Breast epithelium (tissue), 4 donors: ENCODE results near the gene TMEM255B. TPM values are rescaled to one million over a fixed set of nuclear protein-coding genes. Genes with fewer than 3 reads are reported as not detected.
"Not testable (repeated sequence)": the region's sequence is repeated elsewhere in the genome, so short reads cannot be mapped to it uniquely, and the experiment has no call there.

Experiments
- DNase-seq, 2 donors: peaks; one replicate each; pipeline ENCODE4 v3.0.0-alpha.2; 2019; ENCODE audit warnings: low spot score in 2 of 2
- H3K27ac ChIP-seq, 2 donors: fragments of 200-600 bp; sonication (generic) in 1 of 2; one replicate each; pipeline ENCODE4 v1.5.1; 2016 to 2019; ENCODE audit warnings: mild to moderate bottlenecking in 1 of 2
- H3K27me3 ChIP-seq, 2 donors: fragments of 200-600 bp; sonication (generic) in 1 of 2; one replicate each; pipeline versions ENCODE4 v1.5.1 to v1.6.0; 2017 to 2019; ENCODE audit warnings: control low read depth in 1 of 2, mild to moderate bottlenecking in 1 of 2
- H3K36me3 ChIP-seq: fragments of 200-600 bp; one replicate; pipeline ENCODE4 v1.5.1; 2019
- H3K4me1 ChIP-seq, 2 donors: fragments of 200-600 bp; sonication (generic); one replicate each; pipeline ENCODE4 v1.5.1; 2016 to 2019; ENCODE audit warnings: control low read depth in 1 of 2
- H3K4me3 ChIP-seq, 3 donors: fragments of 200-600 bp; sonication (generic); 1 replicate in 2 of 3; 2 replicates in 1 of 3; pipeline ENCODE4 v1.5.1; 2016 to 2019; ENCODE audit warnings: mild to moderate bottlenecking in 3 of 3, moderate library complexity in 2 of 3
- H3K9me3 ChIP-seq, 2 donors: fragments of 200-600 bp; sonication (generic) in 1 of 2; one replicate each; pipeline ENCODE4 v1.5.1; 2016 to 2019; ENCODE audit warnings: control low read depth in 1 of 2
- CTCF ChIP-seq, 3 donors: fragments of 450-650 bp; IDR thresholded peaks; one replicate each; pipeline ENCODE4 v1.5.1; 2016 to 2017; ENCODE audit warnings: antibody characterized with exemption in 3 of 3, mild to moderate bottlenecking in 3 of 3, moderate library complexity in 3 of 3
- POLR2A ChIP-seq: fragments of 450-650 bp; IDR thresholded peaks from one replicate; pipeline ENCODE4 v1.6.1; 2016; ENCODE audit warnings: antibody characterized with exemption, mild to moderate bottlenecking, moderate library complexity
- POLR2AphosphoS5 ChIP-seq, 3 donors: sonication (generic); formaldehyde crosslinking; IDR thresholded peaks; one replicate each; pipeline ENCODE4 v1.6.1; 2017; ENCODE audit warnings: antibody characterized with exemption in 3 of 3
- intact Hi-C: fragments of 100-400 bp; cut with DNase I; formaldehyde crosslinking; loops from one replicate; pipeline ENCODE4 v1.15.1; 2023; ENCODE audit warnings: low total_unique reads
- total RNA-seq, 3 donors: library from RNA; depleted of rRNA; stranded (reverse); fragments of >200 nt; gene quantifications; one replicate each; pipeline ENCODE4 v1.1.0, GENCODE V29; 2016

The TMEM255B gene
- total RNA-seq, 3 donors from 2014 or later = 2.3 to 11.8 (median 5.2) TPM

GRCh38 chr13:113749967-113750366, 9.1 kb upstream of the TMEM255B start:
- intact Hi-C loops = no loop called here
- H3K27me3 ChIP-seq = peaks cover 0 to 4% of the 10 kb centered on the region in 2 donors
- no peak for TF ChIP-seq POLR2A
- no peak for TF ChIP-seq CTCF (IDR thresholded peaks at IDR 0.05)
- TF ChIP-seq POLR2AphosphoS5 (IDR thresholded peaks at IDR 0.05) = no peak

GRCh38 chr13:113750554-113751399, 8.2 kb upstream of the TMEM255B start:
- Histone ChIP-seq H3K36me3 (no peaks in the 10 kb centered on the region), H3K4me1 (no peaks in the 10 kb centered on the region), H3K27me3 (peaks cover 0 to 4% of the 10 kb centered on the region in 2 donors), H3K27ac (no peak overlapping the region), H3K9me3 (no peaks in the 10 kb centered on the region), H3K4me3 (no peak overlapping the region)
- TF ChIP-seq POLR2A (no peak), POLR2AphosphoS5 (IDR thresholded peaks at IDR 0.05) (no peak), CTCF (IDR thresholded peaks at IDR 0.05) (no peak)
- intact Hi-C loops = no loop called here
- DNase-seq = no peak

More at GRCh38 chr13:113749967-113750366, 9.1 kb upstream of the TMEM255B start:
- Histone ChIP-seq H3K4me1 (no peaks in the 10 kb centered on the region), H3K36me3 (no peaks in the 10 kb centered on the region), H3K9me3 (no peaks in the 10 kb centered on the region), H3K4me3 (no peak overlapping the region), H3K27ac (no peak overlapping the region)
- no peak for DNase-seq

- Histone ChIP-seq H3K4me3 (no peak overlapping the region), H3K4me1 (no peaks in the 10 kb centered on the region), H3K27me3 (peaks cover 0 to 4% of the 10 kb centered on the region in 2 donors), H3K27ac (no peak overlapping the region), H3K36me3 (no peaks in the 10 kb centered on the region), H3K9me3 (no peaks in the 10 kb centered on the region)
- intact Hi-C loops = no loop called here
- TF ChIP-seq CTCF (IDR thresholded peaks at IDR 0.05) (no peak), POLR2A (no peak), POLR2AphosphoS5 (IDR thresholded peaks at IDR 0.05) (no peak)
- no peak for DNase-seq
Measured at GRCh38 chr13:113751491-113751890, 7.5 kb upstream of the TMEM255B start.

DNA sequence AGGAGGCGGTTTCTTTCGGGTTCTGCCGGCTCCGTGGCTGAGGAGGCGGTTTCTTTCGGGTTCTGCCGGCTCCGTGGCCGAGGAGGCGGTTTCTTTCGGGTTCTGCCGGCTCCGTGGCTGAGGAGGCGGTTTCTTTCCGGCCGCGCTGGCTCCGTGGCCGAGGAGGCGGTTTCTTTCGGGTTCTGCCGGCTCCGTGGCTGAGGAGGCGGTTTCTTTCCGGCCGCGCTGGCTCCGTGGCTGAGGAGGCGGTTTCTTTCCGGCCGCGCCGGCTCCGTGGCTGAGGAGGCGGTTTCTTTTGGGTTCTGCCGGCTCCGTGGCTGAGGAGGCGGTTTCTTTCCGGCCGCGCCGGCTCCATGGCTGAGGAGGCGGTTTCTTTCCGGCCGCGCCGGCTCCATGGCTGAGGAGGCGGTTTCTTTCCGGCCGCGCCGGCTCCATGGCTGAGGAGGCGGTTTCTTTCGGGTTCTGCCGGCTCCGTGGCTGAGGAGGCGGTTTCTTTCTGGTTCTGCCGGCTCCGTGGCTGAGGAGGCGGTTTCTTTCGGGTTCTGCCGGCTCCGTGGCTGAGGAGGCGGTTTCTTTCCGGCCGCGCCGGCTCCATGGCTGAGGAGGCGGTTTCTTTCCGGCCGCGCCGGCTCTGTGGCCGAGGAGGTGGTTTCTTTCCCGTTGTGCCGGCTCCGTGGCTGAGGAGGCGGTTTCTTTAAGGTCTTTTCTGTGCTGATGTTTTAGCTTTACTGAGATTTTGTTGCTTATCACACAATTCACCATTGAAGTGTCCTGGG, 6.6 kb upstream of the TMEM255B start:
- intact Hi-C loops, H3K36me3 ChIP-seq, DNase-seq, H3K9me3 ChIP-seq, H3K4me1 ChIP-seq, H3K27ac ChIP-seq, H3K4me3 ChIP-seq, H3K27me3 ChIP-seq: not testable (repeated sequence)

DNA sequence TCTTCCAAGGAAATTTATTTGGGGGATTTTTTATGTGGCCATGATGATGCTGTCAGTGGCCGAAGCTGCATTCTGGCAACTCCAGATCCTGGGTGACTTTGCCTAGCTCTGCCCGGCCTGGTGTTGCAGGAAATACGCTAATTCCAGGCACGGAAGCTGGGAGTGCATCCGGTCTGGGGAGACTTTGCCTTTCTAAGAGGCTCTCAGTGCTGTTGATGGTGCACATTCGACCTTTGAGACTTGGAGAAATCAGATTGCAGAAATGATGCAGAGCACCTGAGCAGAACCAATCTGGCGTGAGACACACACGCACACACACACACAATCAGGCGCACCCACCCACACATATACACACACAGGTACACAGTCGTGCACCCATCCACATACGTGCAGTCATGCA, 5.9 kb upstream of the TMEM255B start:
- Histone ChIP-seq H3K27ac (no peak overlapping the region), H3K9me3 (no peaks in the 10 kb centered on the region), H3K4me1 (no peaks in the 10 kb centered on the region), H3K4me3 (no peak overlapping the region), H3K36me3 (no peaks in the 10 kb centered on the region), H3K27me3 (peaks cover 0 to 4% of the 10 kb centered on the region in 2 donors)
- intact Hi-C loops = no loop called here
- TF ChIP-seq POLR2A (no peak), CTCF (IDR thresholded peaks at IDR 0.05) (no peak), POLR2AphosphoS5 (IDR thresholded peaks at IDR 0.05) (no peak)
- DNase-seq = no peak
